ENCODE data around the gene ADPRS.

ADPRS gene

GRCh38 chr1:36088577-36089392, at the start of gene ADPRS:
Gene ADPRS, plus strand, starts transcription at chr1:36088892. Its CDS starts 13 bp downstream, at chr1:36088905.
- DNase-seq = peak; percentile 65 to 76

- DNase-seq = no peak
These were observed 48.5 kb upstream of the ADPRS start for GRCh38 chr1:36040238-36040637.

GRCh38 chr1:36051821-36052220, 36.9 kb upstream of the ADPRS start:
- no peak for DNase-seq

- no peak for DNase-seq
These were observed 34.7 kb upstream of the ADPRS start for GRCh38 chr1:36053978-36054377.

GRCh38 chr1:36055706-36056105, 33.0 kb upstream of the ADPRS start:
- no peak for DNase-seq

- no peak for DNase-seq
These were observed 26.4 kb upstream of the ADPRS start for GRCh38 chr1:36062315-36062714.

- no peak for DNase-seq
These were observed 20.8 kb upstream of the ADPRS start for GRCh38 chr1:36067871-36068270.

GRCh38 chr1:36068866-36069265, 19.8 kb upstream of the ADPRS start:
- no peak for DNase-seq

- DNase-seq = no peak
These were observed 18.3 kb upstream of the ADPRS start for GRCh38 chr1:36070349-36070748.

GRCh38 chr1:36076979-36077573, 11.6 kb upstream of the ADPRS start:
- no peak for DNase-seq

GRCh38 chr1:36080236-36080635, 8.5 kb upstream of the ADPRS start:
- DNase-seq = no peak

- no peak for DNase-seq
These were observed 7.9 kb upstream of the ADPRS start for GRCh38 chr1:36080801-36081200.

- no peak for DNase-seq
These were observed 6.7 kb upstream of the ADPRS start for GRCh38 chr1:36081926-36082485.

GRCh38 chr1:36083219-36083618, 5.5 kb upstream of the ADPRS start:
- DNase-seq = no peak

- DNase-seq = peak; percentile 43 to 80
These were observed 4.8 kb upstream of the ADPRS start, which contains the start of gene TEKT2 for GRCh38 chr1:36083635-36084496. Gene TEKT2, plus strand, starts transcription at chr1:36084094. Its CDS starts 828 bp downstream, at chr1:36084922.

GRCh38 chr1:36084497-36085115, 4.1 kb upstream of the ADPRS start:
- no peak for DNase-seq

- no peak for DNase-seq
These were observed 3.6 kb upstream of the ADPRS start for GRCh38 chr1:36085126-36085525.

- no peak for DNase-seq
These were observed 2.8 kb upstream of the ADPRS start for GRCh38 chr1:36085686-36086526.

- no peak for DNase-seq
These were observed 2.0 kb upstream of the ADPRS start for GRCh38 chr1:36086529-36087232.

GRCh38 chr1:36087233-36088123, 1.2 kb upstream of the ADPRS start:
- no peak for DNase-seq
